A172 (cell line): Measurements from ENCODE around the gene SEC62. TPM values are rescaled to one million over a fixed set of nuclear protein-coding genes. Genes with fewer than 3 reads are reported as not detected.
A peak's percentile ranks its signal among the peaks of the same experiment; 100 is the strongest.

Experiments
- DNase-seq: peaks from one replicate; pipeline ENCODE4 v3.0.0-alpha.2; 2015; ENCODE audit warnings: low spot score
- total RNA-seq: library from RNA; depleted of rRNA; stranded (reverse); fragments of >200 nt; shearing (Covaris generic); gene quantifications from 2 replicates; pipeline ENCODE4 v1.2.3, GENCODE V29; 2014; rRNA removed

The SEC62 gene
- total RNA-seq: 34.8 and 37.2 TPM in 2 replicates

- peak; percentile 89 for DNase-seq
Observed at GRCh38 chr3:169966428-169966950, at the start of gene SEC62. SEC62 (plus strand) TSS chr3:169966807; CDS start chr3:169966823, 16 bp downstream.

- DNase-seq: no peak
Observed at GRCh38 chr3:169923189-169923588, 43.4 kb upstream of the SEC62 start.

- no peak for DNase-seq
Observed at GRCh38 chr3:169923831-169924230, 42.8 kb upstream of the SEC62 start.

- no peak for DNase-seq
Observed at GRCh38 chr3:169929830-169930519, 36.6 kb upstream of the SEC62 start.

GRCh38 chr3:169930843-169931242 lies 35.8 kb upstream of the SEC62 start:
- no peak for DNase-seq

- DNase-seq: no peak
Observed at GRCh38 chr3:169931747-169932520, 34.7 kb upstream of the SEC62 start.

- DNase-seq: no peak
Observed at GRCh38 chr3:169939320-169939719, 27.3 kb upstream of the SEC62 start.

GRCh38 chr3:169939751-169940150 lies 26.9 kb upstream of the SEC62 start:
- DNase-seq: no peak

- DNase-seq: no peak
Observed at GRCh38 chr3:169940470-169941181, 26.0 kb upstream of the SEC62 start.

GRCh38 chr3:169945313-169945712 lies 21.3 kb upstream of the SEC62 start:
- DNase-seq: no peak

- no peak for DNase-seq
Observed at GRCh38 chr3:169946336-169946735, 20.3 kb upstream of the SEC62 start.

- DNase-seq: no peak
Observed at GRCh38 chr3:169948559-169949448, 17.8 kb upstream of the SEC62 start.

GRCh38 chr3:169952045-169952444 lies 14.6 kb upstream of the SEC62 start:
- no peak for DNase-seq

- DNase-seq: no peak
Observed at GRCh38 chr3:169953462-169954141, 13.0 kb upstream of the SEC62 start.

- no peak for DNase-seq
Observed at GRCh38 chr3:169954142-169954756, 12.4 kb upstream of the SEC62 start.

- no peak for DNase-seq
Observed at GRCh38 chr3:169955406-169955805, 11.2 kb upstream of the SEC62 start.

GRCh38 chr3:169964176-169964575 lies 2.4 kb upstream of the SEC62 start:
- DNase-seq: peak; percentile 15

GRCh38 chr3:169965562-169966427 lies 812 bp upstream of the SEC62 start:
- no peak for DNase-seq
